ENCODE data around the gene SLC16A3.
"Not testable (repeated sequence)": the region's sequence is repeated elsewhere in the genome, so short reads cannot be mapped to it uniquely, and the experiment has no call there.

SLC16A3 gene

DNA sequence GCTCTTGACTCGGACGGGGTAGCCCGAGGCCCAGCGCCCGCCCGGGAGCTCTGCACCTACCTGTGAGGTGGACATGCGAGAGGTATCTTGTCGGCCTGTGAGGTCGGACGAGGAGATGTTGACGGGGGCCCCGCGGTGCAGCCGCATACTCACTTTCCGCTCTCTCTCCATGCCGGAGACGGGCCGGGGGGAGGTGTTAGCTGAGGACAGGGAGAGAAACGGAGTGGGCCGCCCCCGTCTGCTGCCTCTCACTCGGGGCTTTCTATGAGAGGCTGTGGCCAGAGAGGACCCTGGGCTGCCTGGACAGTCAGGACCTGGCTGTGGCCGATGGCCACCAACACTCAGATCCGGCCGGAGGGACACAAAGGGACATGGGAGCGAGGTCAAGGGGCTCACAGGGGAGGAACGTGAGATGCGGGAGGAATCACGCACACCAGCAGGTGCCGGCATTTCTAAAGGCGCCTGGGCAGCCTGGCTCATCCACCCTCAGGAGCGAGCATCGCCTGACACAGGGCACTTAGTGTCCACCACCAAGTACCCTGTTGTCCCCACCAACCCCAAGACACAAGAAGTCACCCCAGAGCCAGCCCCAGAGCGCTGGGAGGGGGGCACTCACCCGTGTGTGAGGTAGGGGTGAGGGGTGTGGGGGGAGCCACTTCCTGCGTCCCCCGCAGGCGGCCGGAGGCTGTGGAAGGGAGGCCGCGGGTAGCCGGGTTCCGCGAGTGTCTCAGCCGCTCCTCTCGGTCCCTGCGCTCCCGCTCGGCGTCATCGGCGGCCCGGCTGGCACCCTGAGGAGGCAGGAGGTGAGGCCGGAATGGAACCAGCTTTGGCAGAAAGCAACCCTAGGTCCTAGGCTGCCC is 20.2 kb downstream of the SLC16A3 start:
- no peak overlapping the region for H3K4me3 ChIP-seq (ENCODE audit: control insufficient read depth, low read depth, low read length)
- TF ChIP-seq, protein P1, sequence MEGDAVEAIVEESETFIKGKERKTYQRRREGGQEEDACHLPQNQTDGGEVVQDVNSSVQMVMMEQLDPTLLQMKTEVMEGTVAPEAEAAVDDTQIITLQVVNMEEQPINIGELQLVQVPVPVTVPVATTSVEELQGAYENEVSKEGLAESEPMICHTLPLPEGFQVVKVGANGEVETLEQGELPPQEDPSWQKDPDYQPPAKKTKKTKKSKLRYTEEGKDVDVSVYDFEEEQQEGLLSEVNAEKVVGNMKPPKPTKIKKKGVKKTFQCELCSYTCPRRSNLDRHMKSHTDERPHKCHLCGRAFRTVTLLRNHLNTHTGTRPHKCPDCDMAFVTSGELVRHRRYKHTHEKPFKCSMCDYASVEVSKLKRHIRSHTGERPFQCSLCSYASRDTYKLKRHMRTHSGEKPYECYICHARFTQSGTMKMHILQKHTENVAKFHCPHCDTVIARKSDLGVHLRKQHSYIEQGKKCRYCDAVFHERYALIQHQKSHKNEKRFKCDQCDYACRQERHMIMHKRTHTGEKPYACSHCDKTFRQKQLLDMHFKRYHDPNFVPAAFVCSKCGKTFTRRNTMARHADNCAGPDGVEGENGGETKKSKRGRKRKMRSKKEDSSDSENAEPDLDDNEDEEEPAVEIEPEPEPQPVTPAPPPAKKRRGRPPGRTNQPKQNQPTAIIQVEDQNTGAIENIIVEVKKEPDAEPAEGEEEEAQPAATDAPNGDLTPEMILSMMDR (conservative IDR thresholded peaks at IDR 0.05; ENCODE audit: control insufficient read depth, insufficient read depth, low read depth, low read length): no peak
- DNase-seq (ENCODE audit: low read depth): no peak

DNA sequence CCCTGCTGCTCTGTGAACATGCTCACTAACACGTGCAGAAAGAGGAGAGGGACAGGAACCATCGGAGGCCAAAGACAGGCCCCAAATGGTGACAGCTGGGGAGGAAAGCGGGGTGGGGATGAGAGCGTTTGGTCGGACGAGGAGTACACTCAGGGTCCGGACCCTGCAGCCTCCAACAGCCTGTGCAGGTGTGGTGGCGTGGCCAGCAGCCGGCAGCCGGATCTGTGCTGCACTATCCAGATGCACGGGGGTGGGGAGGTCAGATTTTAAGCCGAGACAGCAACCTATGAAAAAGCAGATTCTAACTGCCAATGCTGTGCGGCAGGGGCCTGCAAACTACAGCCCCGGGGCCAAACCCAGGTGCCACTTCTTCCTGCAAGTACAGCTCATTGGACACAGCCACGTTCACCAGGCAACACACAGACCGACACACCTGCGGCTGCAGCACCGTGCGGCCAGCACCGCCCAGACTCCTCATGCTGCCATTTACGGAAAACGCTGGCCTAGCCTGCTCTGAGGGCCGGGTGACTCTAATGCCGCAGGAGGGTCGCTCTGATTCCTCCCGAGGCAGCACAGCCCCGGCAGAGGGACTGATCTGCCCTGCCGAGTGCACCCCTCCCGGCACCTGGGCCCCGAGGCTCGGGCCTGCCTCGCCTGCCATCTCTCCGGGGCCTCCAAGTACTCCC is 21.2 kb downstream of the SLC16A3 start:
- H3K4me3 ChIP-seq (ENCODE audit: control insufficient read depth, low read depth, low read length): no peak overlapping the region
- TF ChIP-seq, protein P1 (conservative IDR thresholded peaks at IDR 0.05; ENCODE audit: control insufficient read depth, insufficient read depth, low read depth, low read length): no peak
- DNase-seq (ENCODE audit: low read depth): no peak

DNA sequence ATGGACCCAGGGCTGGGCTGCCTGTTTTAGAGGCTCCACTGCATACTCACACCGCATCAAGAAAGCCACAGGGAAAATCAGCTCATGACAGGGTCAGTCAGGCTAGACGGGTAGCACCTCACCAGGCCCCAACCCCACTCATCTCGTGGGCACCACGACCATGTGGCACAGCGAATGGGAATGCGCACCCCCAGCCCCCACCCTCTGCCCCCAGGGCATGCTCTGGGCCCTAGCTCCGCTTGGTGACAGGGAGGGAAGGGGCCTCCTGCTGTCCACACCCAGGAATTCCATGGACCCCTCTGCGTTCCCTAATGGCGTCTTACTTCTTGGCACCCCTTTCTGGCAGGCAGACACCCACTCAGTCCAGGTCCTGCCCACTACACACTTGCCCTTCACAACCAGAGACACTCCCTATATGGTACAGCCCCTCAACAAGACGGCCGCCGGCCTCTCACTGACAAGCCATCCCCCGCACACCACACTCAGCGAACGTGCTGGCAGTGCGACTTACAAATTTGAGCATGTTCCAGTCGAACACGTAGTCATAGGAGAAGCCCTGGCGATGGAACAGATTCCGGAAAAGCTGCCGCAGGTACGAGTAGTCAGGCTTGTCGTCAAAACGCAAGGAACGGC is 22.1 kb downstream of the SLC16A3 start:
- no peak for DNase-seq (ENCODE audit: low read depth)
- TF ChIP-seq, protein P1 (conservative IDR thresholded peaks at IDR 0.05; ENCODE audit: control insufficient read depth, insufficient read depth, low read depth, low read length): no peak
- H3K4me3 ChIP-seq (ENCODE audit: control insufficient read depth, low read depth, low read length): no peak overlapping the region

DNA sequence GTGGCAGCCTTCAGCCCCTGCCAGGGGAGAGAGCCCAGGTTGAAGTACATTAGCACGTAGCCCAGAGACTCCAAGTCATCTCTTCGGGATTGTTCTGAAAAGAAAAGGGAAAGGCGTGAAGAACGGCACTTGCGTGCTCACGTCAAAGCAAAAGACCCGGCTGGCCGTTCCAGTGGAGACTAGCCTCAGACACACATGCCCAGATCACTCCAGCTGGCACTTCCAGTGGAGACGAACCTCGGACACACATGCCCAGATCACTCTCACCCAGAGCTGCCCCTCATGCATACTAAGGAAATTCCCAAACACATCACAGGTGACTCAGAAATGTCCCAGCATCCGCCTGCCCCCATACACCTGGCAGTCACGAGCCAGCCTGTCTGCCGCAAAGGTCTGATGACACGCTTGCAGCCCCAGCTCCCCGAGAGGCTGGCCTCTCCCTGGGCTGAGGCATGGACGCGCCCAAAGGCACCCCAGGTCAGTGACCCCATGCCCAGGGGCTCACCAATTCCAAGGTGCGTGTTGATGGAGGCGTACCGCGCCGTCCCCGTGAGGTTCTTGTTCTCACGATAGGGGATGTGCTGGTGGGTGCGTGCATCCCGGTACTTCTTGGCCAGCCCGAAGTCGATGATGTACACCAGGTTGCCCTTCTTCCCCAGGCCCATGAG is 23.8 kb downstream of the SLC16A3 start:
- DNase-seq (ENCODE audit: low read depth): no peak
- TF ChIP-seq, protein P1 (conservative IDR thresholded peaks at IDR 0.05; ENCODE audit: control insufficient read depth, insufficient read depth, low read depth, low read length): no peak
- no peak overlapping the region for H3K4me3 ChIP-seq (ENCODE audit: control insufficient read depth, low read depth, low read length)

DNA sequence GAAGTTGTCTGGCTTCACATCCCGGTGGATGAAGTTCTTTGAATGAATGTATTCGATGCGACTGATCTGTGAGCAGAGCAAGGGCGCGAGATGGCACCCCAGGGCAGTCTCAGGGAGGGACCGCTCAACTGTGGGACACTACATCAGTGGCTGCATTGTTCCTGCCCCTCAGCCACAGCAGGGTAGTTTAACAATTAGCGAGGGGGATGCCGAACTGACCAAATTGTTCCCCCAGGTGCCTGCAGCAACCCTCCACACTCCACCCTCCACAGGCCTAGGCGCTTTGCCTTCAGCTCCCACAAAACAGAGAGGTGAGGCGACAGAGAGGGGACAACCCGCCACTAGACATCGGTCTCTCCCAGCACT is 24.3 kb downstream of the SLC16A3 start:
- no peak for DNase-seq (ENCODE audit: low read depth)
- H3K4me3 ChIP-seq (ENCODE audit: control insufficient read depth, low read depth, low read length): no peak overlapping the region
- TF ChIP-seq, protein P1 (conservative IDR thresholded peaks at IDR 0.05; ENCODE audit: control insufficient read depth, insufficient read depth, low read depth, low read length): no peak

DNA sequence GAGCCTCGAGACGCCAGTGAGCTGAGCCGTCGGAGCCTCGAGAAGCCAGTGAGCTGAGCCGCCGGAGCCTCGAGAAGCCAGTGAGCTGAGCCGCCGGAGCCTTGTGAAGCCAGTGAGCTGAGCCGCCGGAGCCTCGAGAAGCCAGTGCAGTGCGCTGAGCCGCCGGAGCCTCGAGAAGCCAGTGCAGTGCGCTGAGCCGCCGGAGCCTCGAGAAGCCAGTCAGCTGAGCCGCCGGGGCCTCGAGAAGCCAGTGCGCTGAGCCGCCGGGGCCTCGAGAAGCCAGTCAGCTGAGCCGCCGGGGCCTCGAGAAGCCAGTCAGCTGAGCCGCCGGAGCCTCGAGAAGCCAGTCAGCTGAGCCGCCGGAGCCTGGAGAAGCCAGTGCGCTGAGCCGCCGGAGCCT is 25.3 kb downstream of the SLC16A3 start:
- not testable (repeated sequence) for H3K4me3 ChIP-seq (ENCODE audit: control insufficient read depth, low read depth, low read length); DNase-seq (ENCODE audit: low read depth)

DNA sequence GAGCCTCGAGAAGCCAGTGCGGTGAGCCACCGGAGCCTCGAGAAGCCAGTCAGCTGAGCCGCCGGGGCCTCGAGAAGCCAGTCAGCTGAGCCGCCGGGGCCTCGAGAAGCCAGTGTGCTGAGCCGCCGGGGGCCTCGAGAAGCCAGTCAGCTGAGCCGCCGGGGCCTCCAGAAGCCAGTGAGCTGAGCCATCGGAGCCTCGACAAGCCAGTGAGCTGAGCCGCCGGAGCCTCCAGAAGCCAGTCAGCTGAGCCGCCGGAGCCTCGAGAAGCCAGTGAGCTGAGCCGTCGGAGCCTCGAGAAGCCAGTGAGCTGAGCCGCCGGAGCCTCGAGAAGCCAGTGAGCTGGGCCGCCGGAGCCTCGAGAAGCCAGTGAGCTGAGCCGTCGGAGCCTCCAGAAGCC is 25.9 kb downstream of the SLC16A3 start:
- H3K4me3 ChIP-seq (ENCODE audit: control insufficient read depth, low read depth, low read length); DNase-seq (ENCODE audit: low read depth): not testable (repeated sequence)

All from fibroblast of mammary gland (primary cell).